HEK293 (cell line): ENCODE data around the gene C2CD3.

Experiments used
- CTCF ChIP-seq: fragments of 450-650 bp; formaldehyde crosslinking; IDR thresholded peaks from 2 replicates; pipeline ENCODE4 v1.5.1; 2016; ENCODE audit warnings: missing biosample characterization, missing genetic modification characterization
- REST ChIP-seq: fragments of 450-650 bp; formaldehyde crosslinking; IDR thresholded peaks from 2 replicates; pipeline ENCODE4 v1.5.1; 2016; ENCODE audit warnings: missing biosample characterization, missing genetic modification characterization
- ZBTB26 ChIP-seq: fragments of 450-650 bp; formaldehyde crosslinking; optimal IDR thresholded peaks from 2 replicates; pipeline ENCODE3; 2016; ENCODE audit warnings: missing biosample characterization, mild to moderate bottlenecking, missing genetic modification characterization
- ZNF580 ChIP-seq: fragments of 450-650 bp; formaldehyde crosslinking; IDR thresholded peaks from 2 replicates; pipeline ENCODE4 v1.5.1; 2016; ENCODE audit warnings: missing biosample characterization, missing genetic modification characterization
- ZNF704 ChIP-seq: fragments of 450-650 bp; formaldehyde crosslinking; IDR thresholded peaks from 2 replicates; pipeline ENCODE4 v1.5.1; 2016; ENCODE audit warnings: missing biosample characterization, missing genetic modification characterization

- TF ChIP-seq REST (tag by site-specific recombination) (no peak), CTCF (tag by site-specific recombination) (no peak), ZBTB26 (tag by site-specific recombination) (no peak), ZNF704 (tag by site-specific recombination) (no peak), ZNF580 (tag by site-specific recombination) (no peak)
These were observed 182.6 kb downstream of the C2CD3 start for GRCh38 chr11:73988227-73988626.
